Omental fat pad (tissue), 4 donors: ENCODE results near the gene TALDO1. TPM values are rescaled to one million over a fixed set of nuclear protein-coding genes. Genes with fewer than 3 reads are reported as not detected.

ENCODE experiments used
- ATAC-seq: fragments of 150-250 bp; one replicate; pipeline ENCODE4 v1.9.1; 2016; ENCODE audit warnings: mild to moderate bottlenecking, moderate library complexity; ENCODE audit not compliant: low FRiP score
- DNase-seq: peaks from one replicate; pipeline ENCODE4 v3.0.0-alpha.2; 2019; ENCODE audit warnings: low spot score
- total RNA-seq, 4 donors: library from RNA; depleted of rRNA; stranded (reverse); fragments of >200 nt; gene quantifications; one replicate each; pipeline ENCODE4 v1.1.0, GENCODE V29; 2016
- TF ChIP-seq, protein P1 (sequence below), 3 donors: fragments of 450-650 bp; IDR thresholded peaks; one replicate each; pipeline ENCODE4 v1.5.1; 2016 to 2017; ENCODE audit warnings: antibody characterized with exemption in 3 of 3, mild to moderate bottlenecking in 3 of 3, moderate library complexity in 2 of 3

TALDO1 gene
- total RNA-seq, 4 donors from 2014 or later: 183 to 295 (median 239) TPM

DNA sequence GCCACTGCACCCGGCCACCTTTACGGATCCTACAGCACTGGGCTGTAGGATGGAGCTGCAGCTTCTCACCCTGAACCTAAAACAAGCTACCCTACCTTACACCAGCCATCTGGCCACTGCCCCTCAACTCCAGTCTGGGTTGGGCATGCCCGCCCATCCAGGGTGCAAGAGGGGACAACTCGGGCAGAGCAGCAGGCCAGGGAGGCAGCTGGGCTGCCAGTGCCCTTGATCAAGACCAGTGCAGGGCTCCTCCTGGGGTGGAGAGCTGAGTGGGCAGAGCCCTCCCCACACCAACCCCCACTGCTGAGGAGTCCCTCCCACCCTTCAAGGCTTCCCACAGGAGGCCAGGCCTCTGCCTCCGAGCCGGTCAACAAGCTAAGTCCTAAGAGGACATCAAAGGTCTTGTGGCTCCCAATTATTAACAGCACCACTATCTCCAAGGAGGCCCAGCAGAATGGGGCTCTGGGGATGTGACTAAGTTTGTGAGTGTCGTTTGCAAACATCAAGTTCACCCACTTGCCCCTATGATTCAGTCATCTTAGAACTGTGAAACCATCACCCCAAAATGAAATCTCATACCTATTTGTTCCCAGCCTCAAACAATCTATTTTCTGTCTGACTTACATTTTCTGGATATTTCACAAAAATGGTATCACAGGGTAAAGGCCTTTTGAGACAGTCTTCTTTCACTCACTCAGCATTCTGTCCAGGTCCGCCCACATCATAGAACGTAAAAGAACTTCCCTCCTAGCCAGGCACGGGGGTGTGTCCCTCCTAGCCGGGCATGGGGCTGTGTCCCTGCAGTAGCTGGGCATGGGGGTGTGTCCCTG lies 19.1 kb downstream of the TALDO1 start:
- ATAC-seq: no peak
- TF ChIP-seq, protein P1, sequence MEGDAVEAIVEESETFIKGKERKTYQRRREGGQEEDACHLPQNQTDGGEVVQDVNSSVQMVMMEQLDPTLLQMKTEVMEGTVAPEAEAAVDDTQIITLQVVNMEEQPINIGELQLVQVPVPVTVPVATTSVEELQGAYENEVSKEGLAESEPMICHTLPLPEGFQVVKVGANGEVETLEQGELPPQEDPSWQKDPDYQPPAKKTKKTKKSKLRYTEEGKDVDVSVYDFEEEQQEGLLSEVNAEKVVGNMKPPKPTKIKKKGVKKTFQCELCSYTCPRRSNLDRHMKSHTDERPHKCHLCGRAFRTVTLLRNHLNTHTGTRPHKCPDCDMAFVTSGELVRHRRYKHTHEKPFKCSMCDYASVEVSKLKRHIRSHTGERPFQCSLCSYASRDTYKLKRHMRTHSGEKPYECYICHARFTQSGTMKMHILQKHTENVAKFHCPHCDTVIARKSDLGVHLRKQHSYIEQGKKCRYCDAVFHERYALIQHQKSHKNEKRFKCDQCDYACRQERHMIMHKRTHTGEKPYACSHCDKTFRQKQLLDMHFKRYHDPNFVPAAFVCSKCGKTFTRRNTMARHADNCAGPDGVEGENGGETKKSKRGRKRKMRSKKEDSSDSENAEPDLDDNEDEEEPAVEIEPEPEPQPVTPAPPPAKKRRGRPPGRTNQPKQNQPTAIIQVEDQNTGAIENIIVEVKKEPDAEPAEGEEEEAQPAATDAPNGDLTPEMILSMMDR (IDR thresholded peaks at IDR 0.05): no peak
- no peak for DNase-seq

DNA sequence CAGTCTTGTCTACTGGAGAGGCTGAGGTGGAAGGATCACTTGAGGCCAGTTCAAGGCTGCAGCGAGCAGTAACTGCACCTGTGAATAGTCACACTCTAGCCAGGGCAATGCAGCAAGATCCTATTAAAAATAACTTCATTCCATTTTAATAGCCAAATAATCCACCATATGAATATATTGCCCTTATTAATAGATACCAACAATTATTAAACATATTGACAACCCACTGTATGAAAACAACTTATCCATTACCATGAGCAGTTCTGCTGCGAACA lies 19.6 kb downstream of the TALDO1 start:
- ATAC-seq (no peak), DNase-seq (no peak)
- TF ChIP-seq, protein P1 (IDR thresholded peaks at IDR 0.05): no peak

DNA sequence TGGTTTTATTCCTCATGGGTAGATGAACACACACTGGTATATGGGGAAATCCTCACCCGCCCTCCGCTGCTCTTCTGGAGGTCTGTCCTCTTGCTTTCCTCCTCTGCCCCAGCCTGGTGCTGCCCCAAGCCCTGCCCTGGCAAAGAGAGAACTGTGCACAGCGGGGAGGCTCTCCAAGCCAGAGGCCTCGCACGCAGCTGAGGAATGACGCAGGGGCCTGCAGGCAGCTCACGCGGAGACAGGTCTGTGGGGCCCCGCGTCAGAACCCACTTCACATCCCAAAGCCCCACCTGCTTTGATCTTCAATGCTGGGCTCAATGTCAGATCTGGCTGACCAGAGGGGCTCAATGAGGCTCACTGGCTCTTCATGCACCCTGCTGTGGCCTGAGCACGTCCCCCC lies 20.0 kb downstream of the TALDO1 start:
- TF ChIP-seq, protein P1 (IDR thresholded peaks at IDR 0.05): no peak
- no peak for ATAC-seq
- no peak for DNase-seq

DNA sequence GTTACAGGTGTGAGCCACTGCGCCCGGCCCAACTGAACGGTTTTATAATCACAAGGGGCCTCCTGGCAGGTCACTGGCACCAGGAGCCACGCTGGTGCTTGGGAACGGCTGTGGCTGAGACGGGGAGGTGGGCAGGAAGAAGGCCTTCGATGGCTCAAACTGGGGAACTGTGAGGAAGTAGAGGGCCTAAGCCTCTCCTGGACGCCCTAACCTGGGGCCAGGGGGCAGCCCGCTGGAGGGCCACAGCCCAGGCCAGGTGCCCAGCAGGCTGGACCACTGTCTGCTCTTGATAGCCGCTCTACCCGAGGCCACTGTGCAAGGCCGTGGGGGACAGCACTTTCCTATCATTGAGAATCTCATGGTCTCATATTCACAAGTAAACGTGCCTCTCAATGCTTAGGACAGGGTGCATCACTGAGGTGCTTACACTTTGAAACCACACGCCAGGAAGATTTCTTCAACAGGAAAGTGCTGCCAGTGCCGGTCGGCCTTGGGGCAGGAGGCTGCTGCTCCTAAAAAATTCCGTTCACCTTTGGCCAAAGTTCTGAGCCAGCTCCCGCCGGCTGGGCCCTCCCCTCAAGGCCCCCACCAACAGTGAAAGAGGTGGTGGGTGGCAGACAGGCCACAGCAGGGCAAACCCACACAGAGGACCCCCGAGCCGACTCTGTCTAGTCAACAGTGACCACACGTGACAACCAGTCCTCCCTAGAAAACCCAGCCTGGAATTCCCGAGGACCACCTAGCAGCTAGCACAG lies 22.8 kb downstream of the TALDO1 start:
- DNase-seq: no peak
- ATAC-seq: no peak
- TF ChIP-seq, protein P1 (IDR thresholded peaks at IDR 0.05): no peak

DNA sequence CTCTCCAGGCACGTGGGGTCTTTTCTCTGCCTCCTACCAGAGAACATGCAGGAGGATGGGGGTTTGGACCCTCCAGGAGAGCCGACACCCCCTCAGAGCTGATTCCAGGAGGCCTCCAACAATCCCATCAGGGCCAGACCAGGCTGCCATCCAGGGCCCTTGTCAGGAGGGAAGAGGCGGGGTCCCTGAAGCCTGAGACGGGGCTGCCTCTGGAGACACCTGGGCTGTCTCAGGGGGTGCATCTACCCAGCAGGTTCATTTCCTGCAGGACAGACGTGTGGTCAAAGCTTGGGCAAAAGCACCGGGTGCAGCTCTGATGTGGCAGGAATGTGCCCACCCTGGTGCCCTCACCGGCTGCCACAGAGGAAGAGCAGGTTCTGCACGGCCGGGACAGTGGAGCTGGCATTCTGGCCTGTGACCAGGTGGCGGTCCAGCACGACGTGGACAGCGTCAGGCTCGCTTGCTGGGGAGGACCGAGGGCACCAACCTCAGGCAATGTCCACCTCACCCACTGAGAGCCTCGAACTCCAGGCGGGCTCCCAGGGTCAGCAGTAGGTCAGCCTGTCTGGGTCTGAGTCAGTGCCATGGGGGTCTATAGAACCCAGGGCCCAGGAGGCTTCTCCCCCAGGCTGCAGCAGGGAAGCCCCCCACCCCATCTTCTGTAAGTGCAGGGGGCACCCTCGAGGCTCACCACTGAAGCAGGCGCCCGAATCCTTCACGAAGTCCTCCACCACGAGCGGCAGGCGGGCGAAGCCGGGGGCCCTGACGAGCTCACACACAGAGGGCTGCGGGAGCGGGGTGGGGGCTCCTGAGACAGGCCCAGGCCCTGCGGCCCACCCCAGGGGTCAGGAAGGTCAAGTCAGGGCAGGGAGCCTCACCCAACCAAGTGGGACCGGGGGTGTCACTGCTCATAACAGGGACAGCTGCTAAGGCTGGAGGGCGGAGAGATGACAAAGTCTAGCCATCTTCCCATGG lies 23.7 kb downstream of the TALDO1 start:
- ATAC-seq (no peak), DNase-seq (no peak)
- TF ChIP-seq, protein P1 (IDR thresholded peaks at IDR 0.05): no peak

DNA sequence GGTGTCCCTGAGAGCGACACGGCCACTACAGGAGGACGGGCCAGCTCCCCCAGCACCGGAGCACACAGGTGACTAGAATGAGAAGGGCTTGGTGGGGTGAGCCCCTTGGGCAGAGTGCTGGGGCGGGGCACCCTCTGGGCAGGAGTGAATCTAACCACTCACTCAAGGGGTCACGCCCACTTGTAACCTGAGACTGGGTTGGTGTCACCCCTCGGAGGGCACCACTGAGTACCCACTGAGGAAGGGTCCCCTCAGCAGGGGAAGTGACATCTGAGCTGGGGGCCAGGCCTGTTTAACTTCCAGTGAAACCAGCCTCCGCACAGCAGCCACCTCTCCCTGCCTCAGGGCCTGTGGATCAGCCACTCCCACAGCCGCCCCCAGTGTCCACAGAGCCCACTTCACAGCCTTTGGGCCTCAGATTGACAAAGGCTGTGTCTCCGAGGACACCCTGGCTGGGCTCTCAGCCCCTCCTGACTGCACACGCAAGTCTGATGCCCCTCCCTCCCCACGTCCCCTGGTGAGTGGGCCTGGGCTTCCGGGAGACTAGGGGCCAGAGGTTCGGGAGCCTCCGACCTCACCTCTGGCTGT lies 24.4 kb downstream of the TALDO1 start:
- TF ChIP-seq, protein P1 (IDR thresholded peaks at IDR 0.05): no peak
- ATAC-seq (no peak), DNase-seq (no peak)
